Activated CD4-positive, alpha-beta T cell treated with anti-CD3 and anti-CD28 coated beads, Interleukin-2, amount 50 U/mL, for 16 hours (primary cell): Measurements from ENCODE around the gene KCNH2.

Experiments
- DNase-seq: peaks from one replicate; pipeline ENCODE4 v3.0.0-alpha.2; 2020

KCNH2 gene

GRCh38 chr7:150972023-150972468 lies 6.1 kb downstream of the KCNH2 start:
- DNase-seq = no peak

GRCh38 chr7:150971242-150972022 lies 6.7 kb downstream of the KCNH2 start:
- DNase-seq = no peak

DNA sequence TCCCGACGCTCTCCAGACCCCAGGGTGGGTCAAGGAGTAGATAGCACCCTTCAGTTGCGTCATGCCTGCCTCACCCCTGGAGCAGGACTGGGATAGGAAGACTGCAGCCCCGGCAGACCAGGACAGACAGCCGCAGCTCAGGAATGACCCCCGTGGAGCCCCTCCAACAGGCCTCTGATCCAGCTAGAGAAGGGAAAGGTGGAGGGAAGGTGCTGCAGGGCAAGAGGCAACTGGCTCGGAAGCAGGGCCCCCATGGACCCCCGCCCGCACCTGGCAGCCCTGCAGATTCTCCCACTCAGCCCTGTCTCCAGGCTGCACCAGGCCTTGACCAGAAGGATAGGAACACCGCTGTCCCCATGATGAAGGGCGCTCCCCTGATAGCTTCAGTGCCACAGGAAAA lies 7.7 kb downstream of the KCNH2 start:
- DNase-seq = no peak

- DNase-seq = no peak
These were observed 8.6 kb downstream of the KCNH2 start for GRCh38 chr7:150969475-150969874.

GRCh38 chr7:150968734-150969372 lies 9.3 kb downstream of the KCNH2 start:
- no peak for DNase-seq

- DNase-seq = no peak
These were observed 9.9 kb downstream of the KCNH2 start for GRCh38 chr7:150968056-150968733.

GRCh38 chr7:150967349-150967748 lies 10.8 kb downstream of the KCNH2 start:
- DNase-seq = no peak

DNA sequence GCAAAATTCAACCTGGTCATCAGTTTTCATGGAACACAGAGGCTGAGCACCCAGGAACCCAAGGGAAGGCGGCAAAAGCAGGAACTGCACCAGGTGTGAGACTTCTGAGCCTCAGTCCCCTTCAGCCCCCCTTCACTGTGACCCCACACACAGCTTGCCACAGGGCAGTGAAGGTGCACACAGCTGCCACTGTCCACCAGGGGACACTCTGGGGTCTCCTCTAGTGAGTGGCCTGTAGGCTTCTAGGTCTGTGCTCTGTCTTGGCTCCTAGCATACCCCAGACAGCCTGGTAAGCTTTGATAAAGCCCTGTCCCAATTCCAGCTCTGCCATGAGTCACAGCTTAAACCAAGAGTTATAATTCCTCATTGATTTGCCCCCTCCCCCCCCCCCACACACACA lies 12.1 kb downstream of the KCNH2 start:
- no peak for DNase-seq

DNA sequence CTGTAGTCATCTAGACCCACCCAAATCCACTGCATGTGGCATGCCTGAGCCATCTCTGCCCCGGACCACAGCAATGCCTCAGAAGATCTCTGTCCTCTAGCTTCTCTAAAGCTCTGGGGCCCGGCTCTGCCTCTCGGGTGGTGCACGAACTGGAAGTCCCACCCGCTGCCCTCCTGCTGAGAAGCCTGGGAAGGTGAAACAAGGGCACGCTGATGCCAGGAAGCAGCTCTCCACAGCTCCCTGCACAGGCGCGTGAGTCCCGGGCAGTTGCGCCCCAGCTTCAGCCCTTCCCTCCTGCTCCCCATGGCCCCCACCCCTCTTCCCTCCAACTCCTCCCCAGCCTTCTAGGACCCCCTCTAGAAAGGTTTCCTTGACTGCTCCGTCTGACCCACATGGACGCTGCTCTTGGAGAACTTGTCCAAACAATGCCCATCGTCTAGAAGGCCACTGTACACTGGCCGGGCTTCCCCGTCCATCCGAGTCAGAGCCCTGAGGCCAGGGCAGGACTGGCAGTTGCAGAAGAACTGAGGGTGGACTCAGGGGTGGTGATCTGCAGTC lies 12.8 kb downstream of the KCNH2 start:
- no peak for DNase-seq

GRCh38 chr7:150964593-150965111 lies 13.5 kb downstream of the KCNH2 start:
- DNase-seq = no peak

- no peak for DNase-seq
These were observed 14.2 kb downstream of the KCNH2 start for GRCh38 chr7:150963707-150964559.

DNA sequence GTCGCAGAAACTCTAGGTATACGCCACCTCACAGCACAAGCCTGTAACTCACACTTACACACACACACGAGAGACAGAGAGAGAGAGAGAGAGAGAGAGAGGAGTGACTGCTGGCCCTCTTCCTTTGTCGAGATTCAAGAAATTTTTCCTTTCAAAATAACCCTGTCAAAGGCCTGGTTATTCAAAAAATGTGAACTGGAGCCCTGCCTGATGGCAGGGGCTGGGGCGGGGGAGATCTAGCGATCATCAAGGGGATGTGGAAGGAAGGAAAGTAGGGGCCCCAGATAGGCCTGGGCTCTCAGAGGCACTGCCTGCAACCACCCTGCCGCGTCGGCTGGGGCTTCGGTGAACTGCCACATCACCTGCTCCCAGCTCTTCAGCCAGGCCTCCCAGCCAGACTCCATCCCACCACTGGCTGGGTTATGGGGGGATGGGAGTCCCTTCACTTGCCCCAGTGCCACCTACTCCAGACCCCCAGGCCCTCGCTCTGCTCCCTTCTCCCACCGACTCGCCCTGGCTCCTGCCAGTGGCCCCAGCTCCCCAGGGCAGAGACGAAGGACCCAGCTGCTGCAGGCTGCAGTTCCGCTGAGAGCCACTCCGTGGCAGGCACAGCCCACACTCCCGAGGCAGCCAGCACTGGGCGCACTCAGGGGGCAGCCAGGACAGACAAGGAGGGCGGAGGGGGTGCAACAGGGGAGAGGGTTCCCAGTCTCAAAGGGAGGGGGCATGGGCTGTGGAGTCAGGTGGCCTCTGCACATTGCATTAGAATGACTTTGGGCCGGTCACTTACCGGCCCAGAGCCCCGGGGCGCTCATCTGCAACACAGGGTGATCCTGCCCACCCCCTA lies 15.3 kb downstream of the KCNH2 start:
- DNase-seq = peak; percentile 40

DNA sequence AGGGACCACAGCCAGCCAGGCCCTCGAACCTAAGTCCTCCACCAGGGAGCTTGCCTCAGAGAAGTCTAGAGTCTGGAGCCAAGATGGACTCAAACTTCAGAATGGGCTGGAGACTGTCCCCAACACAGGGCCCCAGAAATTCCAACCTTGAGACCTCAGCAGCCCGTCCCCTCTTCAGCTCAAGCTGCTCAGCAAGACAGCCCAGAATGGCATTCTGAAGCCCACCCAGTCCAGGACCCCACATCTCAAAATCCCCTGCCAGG lies 15.9 kb downstream of the KCNH2 start:
- DNase-seq = no peak

DNA sequence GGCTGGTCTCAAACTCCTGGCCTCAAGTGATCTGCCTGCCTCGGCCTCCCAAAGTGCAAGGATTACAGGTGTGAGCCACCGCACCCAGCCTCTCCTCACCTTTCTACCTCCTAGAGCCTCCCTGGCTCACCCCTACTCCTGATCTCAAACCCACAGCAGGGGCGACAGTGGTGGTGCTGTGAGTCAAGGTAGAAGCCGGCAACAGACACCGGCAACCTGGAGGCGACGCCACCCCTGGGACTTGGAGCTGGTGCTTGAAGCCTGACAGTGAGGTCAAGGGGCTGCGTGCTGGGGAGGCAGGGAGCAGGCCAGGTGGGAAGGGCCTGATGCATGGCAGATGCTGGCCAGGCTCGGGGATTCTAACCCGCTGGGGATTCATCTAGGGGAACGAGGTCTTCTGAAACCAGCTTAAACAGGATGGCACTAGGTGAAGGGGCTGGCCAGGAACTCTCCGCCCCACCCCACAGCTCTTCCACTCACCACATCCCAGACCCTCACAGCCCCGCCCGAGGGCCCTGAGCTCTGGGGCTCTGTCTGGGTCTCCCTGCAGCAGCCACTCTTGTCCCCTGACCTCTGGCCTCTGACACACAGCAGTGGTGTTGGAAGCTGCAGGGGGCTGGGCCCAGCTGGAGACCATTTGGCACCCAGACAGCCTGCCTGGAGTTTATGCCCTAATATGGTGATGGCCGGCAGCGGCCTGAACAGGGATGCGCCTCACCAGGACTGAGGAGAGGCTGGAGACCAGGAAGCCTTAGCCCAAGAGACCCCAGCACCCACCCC lies 16.4 kb downstream of the KCNH2 start:
- no peak for DNase-seq

DNA sequence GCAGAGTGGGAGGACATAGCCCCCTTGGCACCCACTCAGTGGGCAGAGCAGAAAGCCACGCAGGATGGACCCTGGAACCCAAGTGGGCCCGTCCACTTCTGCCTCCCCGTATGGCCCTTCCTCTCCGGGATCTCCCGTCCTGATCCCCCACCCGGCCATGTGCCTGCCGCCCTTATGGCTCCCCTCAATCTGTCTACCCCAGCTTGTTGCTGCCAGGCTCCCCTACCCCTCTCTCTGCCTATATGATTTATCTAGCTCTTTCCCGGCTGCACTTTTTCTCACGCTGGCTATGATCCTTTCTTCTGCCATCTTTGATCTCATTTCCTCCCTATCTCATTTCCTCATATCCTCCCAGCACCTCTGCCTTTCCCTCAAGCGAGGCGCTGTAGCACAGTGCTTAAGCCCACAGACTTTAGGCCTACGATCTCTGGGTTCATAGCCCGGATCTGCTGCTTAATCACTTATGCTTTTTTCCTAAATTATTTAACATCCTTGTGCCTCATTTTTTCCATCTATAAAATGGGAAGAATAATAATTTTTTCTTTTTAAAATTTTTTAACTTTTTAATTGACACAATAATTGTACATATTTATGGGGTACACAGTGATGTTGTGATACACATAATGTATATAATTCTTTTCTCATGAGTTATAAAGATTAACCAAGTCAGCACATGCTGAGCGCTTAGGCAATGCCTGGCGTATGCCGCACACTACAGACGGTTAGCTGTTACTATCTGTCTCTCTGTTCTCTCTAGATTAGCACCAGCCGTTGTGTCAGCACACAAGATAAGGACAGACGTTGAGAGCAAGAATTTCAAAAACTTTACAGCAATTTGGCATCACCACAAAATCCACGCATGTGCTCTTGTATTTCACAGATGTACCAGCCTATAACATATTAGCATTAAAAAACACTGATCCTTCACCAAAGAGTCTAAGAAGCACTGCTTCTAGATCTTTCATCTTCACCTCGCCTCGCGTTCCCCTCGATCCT lies 18.1 kb downstream of the KCNH2 start:
- DNase-seq = peak; percentile 21

- DNase-seq = no peak
These were observed 19.0 kb downstream of the KCNH2 start for GRCh38 chr7:150959081-150959480.

DNA sequence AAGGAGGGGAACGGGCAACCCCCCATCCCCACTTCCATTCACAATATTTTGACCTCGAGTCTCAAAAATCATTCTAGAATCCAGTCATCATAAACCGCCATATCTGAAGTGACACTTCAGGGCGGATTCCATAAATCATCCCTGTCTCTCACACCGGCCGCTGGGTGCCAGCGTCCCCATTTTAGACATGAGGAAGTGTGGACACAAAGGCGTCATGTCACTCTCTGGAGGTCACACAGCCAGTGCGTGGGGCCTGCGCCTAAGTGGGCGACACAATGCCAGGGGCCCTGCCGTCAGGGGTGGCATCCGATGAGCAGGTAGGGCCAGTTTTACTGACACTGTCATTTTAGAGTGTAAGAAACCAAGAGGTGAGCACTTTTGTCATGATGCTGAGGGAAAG lies 19.5 kb downstream of the KCNH2 start:
- no peak for DNase-seq

DNA sequence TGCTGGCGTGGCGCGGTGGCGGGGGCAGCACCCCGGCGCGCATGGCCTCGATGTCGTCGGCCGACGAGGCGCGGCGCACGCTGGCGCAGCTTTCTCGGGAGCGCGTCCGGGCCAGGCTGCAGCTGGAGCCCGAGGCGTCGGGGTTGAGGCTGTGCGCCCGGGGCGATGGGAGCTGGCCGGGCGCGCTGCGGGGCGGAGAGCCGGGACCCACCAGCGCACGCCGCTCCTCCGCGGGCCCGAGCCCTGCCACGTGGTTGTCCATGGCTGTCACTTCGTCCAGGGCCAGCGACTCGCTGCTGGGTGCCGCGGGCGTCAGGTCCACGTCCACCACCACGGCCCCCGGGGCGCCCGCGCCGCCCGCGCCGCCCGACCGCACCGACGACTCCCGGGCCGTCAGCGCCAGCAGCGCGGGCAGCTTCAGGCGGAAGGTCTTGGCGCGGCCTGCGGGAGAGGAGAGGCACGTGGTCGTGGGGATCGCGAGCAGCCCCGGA lies 20.0 kb downstream of the KCNH2 start:
- no peak for DNase-seq
